ENCODE data around the gene PHACTR2.
"Not testable (repeated sequence)": the region's sequence is repeated elsewhere in the genome, so short reads cannot be mapped to it uniquely, and the experiment has no call there.

Gene PHACTR2

DNA sequence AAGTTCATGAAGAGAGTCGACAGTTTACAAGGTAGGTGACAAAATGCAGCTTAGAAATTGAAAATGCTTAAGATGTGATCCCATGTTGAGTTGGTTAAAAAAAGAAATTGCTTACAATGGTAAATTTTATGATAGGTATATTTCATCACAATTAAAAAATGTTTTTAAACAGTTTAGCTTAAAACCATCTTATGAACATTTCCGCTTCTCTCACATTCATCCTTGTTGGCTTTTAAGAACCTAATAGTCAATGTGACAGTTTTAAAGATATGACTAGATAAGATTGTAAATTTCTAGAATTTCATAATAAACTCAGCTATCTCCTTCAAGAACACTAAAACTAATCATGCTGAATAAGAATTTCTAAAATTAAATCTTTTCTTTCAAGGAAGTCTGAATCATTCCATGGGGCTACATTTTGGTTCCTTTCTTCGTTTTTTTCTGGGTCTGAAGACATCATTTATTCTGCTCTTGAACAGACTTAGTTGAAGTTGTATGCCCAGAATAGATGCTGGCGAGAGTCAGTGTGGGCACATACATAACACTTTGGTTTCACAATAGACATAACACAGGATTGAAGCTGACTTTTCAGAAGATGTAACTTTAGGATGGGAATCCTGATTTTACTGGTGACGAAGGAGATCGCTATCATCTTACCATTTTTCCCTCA lies 129.5 kb downstream of the PHACTR2 start:
- no peak for DNase-seq (ENCODE audit: low read depth)

DNA sequence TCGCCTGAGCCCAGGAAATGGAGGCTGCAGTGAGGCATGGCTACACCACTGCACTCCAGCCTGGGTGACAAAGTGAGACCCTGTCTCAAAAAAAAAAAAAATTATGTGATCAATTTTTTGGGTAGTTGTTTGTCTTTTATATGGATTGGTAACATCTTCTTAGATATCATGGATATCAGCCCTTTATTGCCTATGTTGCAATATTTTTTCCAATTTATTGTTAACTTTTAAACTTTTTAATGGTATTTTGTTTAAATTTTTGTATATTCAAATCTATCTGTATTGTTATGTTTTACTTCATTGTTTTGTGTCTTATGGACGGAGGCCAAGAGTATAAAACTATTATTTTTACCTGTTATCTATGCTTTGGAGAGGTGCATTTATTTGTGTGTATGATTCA lies 133.0 kb downstream of the PHACTR2 start:
- no peak for DNase-seq (ENCODE audit: low read depth)

DNA sequence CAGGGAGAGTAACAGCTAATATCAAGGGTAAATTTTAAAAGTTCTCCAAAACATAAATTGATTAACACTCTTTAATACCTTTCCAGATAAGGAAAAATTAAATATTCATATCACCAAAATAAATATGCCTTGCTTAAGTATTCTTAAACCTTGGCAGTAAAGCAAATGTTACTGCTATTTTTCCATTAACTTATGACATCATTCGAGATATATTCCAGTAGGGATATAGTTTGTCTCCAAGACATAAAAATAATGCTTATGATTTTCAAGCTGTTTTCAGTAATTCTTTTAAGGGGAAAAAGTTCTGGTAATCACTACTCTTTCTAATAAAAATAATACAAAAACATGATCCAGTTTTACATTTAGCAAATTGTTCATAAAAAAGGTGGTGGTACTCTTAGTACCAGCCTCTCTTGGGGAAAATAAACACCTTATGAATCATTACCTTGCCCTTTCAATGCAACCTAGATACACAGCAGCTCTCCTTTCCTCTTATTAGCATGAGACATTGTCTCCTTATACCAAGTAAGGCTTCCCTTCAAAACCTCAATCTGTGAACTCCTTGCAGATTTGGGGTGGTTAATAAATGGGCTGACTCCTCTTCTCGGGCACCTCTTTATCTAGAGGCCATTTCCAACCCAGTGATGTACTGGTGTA lies 133.9 kb downstream of the PHACTR2 start:
- DNase-seq (ENCODE audit: low read depth) = no peak

DNA sequence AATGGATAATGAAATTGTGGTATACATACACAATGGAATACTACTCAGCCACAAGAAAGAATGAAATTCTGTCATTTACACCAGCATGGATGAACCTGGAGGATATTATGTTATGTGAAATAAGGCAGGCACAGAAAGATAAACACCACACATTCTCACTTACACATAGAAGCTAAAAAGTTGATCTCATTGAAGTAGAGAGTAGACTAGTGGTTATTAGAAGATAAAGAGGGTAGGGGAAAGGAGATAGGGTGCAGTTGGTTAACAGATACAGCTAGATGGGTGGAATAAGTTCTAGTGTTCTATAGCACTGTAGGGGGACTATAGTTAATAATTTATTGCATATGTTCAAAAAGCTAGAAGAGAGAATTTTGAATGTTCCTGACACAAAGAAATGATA lies 139.9 kb downstream of the PHACTR2 start:
- no peak for DNase-seq (ENCODE audit: low read depth)

DNA sequence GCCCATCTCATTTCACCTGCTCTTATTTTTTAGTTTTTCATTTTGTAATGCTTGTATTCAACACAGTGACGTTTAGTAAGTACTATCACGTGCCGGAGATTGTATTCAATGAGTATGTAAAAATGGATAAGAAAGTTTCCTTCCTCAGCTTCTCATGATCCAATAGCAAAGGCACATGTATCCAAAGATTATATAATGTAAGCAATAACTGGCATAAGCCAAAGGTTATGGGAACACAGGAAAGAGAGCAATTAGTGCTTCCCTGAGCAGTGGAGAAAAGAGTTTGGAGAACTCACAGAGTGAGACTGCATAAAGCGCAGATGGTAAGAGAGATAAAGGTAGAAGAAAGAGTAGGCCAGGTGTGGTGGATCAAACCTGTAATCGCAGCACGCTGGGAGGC lies 143.6 kb downstream of the PHACTR2 start:
- no peak for DNase-seq (ENCODE audit: low read depth)

DNA sequence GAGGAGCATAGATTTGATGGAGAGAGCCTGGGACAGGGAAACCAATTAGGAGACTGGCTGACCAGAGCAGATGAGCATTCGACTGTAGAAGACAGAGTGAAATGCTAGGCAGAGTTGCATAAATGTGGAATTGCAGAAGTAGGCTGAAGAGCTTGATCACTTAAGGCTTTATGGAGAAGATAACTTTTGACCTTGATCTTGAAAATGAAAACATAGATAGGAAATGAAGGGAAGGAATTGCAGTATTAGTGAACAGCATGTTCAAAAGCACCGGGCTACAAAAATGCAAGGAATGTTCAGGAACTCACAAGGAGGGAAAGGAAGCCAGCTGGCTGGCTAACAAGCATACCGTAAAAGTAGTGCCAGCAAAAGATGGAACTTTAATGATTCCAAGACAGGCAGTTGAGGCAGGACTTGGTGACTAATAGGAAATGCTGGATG lies 144.8 kb downstream of the PHACTR2 start:
- no peak for DNase-seq (ENCODE audit: low read depth)

DNA sequence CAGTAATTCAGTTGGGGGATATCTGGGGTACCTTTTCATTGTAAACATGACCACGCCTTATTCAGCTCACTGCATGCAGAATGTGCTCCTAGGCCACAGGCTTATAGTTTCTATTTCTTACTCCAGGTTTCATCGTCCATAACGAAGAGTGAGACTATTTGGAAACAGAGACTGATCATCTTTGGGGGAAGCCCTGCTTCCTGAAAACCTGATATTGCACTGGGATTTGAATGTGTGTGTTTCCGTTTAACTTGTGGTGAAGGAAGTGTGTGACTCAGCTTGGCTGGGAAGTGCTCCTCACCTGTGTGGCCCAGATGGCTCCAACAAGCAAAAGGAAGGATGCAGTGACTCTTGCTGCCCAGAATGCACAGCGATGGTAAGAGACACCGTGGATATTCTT lies 145.8 kb downstream of the PHACTR2 start:
- DNase-seq (ENCODE audit: low read depth) = no peak

DNA sequence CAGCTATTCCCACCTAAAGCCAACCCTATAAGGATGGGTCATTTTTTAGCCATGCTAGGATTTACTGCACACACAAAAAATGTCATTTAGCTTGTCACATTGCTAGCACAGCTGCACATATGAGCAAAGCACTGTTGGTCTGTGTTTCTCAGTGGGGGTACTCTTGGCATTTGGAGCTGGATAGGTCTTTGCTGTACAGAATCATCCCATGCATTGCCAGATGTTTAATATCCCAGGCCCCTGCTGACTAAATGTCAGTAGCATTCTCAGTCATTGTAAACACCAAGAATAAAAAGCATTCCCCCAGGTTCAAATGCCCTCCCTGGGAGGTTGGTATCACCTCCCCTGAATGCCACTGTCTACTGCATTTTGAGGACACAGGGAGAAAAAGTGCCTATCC lies 150.8 kb downstream of the PHACTR2 start:
- DNase-seq (ENCODE audit: low read depth) = no peak

DNA sequence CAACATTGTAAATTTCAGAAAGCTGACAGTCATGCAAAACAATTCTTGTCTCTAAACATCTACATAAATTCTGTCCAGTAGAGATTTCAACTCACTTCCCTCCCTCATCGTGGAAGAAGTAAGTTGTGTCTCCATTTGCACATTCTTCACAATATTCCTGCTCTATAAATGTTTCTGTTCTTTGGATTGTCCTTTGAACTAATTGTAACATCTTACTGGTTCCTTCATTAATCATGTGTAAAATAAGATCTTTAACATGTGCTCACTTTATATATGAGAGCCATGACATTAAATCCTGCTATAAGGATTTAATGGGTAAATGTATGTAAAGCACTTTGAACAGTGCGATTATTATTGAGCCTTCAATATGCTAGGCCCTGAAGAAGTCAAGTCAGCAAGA lies 158.4 kb downstream of the PHACTR2 start:
- DNase-seq (ENCODE audit: low read depth) = no peak

DNA sequence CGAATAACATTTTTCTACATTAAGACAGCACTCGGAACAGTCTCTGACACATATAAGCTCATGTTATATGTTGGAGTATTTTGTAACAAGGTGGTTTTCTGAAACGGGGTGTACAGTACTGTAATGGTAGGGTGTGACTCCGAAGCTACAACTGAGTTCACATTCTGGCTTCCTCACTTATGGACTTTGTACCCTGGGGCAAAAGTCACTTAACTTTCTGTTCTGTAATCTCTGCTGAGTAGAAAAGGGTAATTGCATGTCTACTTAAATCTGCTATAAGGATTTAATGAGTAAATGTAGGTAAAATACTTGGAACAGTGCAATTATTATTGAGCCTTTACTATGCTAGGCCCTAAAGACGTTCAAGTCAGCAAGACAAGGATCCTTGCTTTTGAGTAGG lies 160.6 kb downstream of the PHACTR2 start:
- DNase-seq (ENCODE audit: low read depth) = no peak

DNA sequence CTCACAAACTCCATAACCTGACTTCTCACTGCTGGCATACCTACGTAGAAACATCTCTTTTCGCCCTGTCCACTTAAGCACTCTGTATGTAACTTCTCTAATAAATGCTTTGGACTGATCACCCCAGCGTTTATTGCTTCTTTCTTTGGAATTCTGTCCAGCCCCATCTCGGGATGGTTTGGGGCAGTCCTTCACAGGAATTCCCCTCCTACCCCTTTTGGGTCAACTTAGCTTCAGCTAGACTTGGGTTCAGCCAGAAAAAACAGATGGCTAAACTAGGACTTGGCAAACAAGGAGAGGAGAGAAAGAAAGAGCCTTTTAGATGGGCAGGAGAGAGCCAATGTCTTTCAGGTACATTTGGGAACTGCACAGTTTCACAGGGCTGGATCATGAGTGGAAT lies 161.4 kb downstream of the PHACTR2 start:
- no peak for DNase-seq (ENCODE audit: low read depth)

DNA sequence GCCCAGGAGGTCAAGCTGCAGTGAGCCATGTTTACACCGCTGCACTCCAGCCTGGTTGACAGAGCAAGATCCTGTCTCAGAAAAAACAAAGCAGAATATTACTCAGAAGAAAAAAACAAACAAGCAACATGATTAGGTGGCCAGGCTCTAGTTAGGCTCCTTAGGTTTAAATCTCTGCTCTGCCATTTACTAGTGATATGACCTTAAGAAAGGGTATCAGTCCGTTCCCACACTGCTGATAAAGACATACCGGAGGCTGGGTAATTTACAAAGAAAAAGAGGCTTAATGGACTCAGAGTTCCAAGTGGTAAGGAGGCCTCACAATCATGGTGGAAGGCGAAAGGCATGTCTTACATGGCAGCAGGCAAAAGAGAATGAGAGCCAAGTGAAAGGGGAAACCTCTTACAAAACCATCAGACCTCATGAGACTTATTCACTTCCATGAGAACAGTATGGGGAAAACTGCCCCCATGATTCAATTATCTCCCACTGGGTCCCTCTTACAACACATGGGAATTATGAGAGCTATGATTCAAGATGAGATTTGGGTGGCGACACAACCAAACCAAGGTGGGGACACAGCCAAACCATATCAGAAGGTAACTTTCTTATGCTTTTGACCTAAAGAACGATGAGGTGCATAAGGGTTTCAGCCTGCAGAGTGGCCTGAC lies 163.0 kb downstream of the PHACTR2 start:
- DNase-seq (ENCODE audit: low read depth) = no peak

DNA sequence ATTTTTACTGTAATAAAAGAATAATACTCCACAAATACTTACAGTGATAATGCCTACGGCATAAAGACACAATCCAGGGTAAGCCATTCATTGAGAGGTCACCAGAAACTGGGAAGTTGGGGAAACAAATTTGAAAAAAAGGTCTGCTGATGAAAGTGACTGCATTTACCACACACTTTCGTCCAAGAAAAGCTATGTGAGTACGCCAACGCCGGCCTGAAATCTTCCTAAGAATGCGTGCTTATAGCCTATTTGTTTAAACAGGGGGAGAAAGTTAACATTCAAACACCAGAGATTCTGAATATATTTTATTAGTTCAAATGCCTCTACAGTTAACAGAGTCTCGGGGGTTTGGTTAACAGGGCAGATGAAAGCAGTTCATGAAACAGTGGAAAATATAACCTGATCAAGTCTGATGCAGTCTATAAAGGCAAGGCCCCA lies 164.7 kb downstream of the PHACTR2 start:
- DNase-seq (ENCODE audit: low read depth) = no peak

DNA sequence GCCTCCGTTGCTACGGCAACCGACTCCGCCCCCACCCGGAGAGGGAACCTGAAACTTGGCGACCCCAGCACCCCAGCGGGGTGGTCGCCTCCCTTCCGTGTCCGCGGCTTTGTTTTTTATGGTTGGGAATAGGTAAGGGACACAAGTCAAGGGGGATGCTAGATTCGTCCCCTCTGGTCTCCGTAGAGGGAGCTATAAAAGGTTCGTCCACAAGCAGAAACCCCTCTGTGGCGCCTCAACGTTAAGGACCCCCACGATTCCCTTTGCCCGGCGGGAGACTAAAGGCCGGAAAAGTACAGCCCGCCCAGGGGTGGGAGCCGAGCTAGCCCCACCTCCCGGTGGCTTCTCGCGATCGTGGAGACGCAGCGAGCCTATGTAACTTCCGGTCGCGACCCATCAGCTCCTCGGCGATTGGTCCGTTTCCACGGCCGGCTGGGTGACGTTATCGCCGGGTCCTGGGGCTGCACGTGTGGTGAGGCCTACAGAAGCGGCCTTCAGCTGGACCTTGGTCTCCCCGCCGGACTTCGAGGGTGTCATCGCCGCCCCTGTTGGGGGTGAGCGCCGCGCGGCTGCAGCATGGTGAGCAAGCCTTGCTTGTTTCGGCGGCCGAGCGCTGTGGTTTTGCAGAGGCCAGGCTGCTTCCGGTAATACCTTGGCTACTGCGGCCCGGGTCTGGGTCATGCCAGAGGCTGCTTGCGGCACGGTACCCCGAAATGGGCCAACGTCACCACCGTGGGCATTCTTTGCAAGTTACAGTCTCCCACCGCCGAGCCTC lies 165.3 kb downstream of the PHACTR2 start, which contains the start of gene LTV1:
Gene LTV1, plus strand, starts transcription at position 437 of the 775 bp plus-strand sequence. Its CDS starts 140 bp downstream, at position 577.
- peak; percentile 85 for DNase-seq (ENCODE audit: low read depth)

DNA sequence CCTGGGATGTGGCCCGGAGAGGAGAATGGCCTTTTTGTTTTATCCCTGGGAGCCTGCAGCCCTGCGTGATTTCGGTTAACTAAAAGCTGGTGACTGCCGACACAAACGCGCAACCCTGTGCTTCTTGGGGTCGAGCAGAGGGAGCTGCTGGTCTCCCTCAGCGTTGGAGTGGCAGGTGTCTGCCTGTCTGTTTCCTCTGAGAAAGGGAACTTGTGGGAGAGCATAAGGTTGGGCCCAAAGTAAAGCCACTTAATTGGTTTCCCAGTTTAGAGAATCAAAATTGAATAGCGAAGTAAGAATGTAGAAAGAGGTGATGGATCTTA lies 165.9 kb downstream of the PHACTR2 start:
- no peak for DNase-seq (ENCODE audit: low read depth)

DNA sequence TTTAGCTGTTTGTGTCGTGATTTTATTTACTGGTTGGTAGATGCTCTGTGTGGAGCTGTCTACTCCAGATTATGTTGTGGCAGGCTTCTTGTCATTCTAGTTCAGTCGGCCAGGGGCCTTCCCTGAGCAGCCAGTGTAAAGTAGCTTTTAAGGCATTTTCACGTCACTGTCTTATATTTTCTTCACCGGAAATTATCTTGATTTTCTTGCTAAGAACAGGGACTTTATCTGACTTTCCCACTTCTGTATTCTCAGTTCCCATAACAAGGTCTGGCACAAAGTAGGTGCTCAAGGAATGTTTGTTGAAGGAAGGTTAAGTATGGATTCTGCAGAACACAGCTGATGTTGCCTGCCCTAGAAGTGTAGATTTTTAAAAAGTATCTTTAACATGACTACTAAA lies 166.2 kb downstream of the PHACTR2 start:
- DNase-seq (ENCODE audit: low read depth) = no peak

DNA sequence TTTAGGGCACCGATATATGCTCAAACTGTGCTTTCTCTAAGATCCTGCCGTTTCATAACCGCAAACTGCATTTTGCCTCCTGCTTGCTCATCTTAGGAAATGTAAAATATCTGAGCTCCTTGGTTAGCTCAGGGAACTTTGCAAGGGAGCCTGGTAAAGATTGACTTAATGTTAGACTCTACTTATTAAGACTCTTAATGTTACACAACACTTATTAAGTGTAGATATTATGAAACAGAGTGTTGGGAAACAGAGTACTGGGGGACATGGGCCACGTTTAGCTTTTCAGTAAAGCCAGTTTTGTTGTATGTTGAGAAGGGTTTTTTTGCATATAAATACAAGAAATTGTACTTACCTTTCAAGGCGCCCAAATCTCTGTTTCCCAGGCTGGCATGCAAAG lies 167.3 kb downstream of the PHACTR2 start:
- no peak for DNase-seq (ENCODE audit: low read depth)

DNA sequence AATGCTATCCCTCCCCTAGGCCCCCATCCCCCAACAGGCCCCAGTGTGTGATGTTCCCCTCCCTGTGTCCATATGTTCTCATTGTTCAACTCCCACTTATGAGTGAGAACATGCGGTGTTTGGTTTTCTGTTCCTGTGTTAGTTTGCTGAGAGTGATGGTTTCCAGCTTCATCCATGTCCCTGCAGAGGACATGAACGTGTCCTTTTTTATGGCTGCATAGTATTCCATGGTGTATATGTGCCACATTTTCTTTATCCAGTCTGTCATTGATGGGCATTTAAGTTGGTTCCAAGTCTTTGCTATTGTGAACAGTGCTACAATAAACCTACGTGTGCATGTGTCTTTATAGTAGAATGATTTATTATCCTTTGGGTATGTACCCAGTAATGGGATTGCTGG lies 173.9 kb downstream of the PHACTR2 start:
- not testable (repeated sequence) for DNase-seq (ENCODE audit: low read depth)

DNA sequence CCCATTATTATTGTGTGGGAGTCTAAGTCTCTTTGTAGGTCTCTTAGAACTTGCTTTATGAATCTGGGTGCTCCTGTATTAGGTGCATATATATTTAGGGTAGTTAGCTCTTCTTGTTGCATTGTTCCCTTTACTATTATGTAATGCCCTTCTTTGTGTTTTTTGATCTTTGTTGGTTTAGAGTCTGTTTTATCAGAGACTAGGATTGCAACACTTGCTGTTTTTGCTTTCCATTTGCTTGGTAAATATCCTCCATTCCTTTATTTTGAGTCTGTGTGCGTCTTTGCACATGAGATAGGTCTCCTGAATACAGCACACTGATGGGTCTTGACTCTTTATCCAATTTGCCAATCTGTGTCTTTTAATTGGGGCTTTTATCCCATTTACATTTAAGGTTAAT lies 177.3 kb downstream of the PHACTR2 start:
- DNase-seq (ENCODE audit: low read depth) = not testable (repeated sequence)

DNA sequence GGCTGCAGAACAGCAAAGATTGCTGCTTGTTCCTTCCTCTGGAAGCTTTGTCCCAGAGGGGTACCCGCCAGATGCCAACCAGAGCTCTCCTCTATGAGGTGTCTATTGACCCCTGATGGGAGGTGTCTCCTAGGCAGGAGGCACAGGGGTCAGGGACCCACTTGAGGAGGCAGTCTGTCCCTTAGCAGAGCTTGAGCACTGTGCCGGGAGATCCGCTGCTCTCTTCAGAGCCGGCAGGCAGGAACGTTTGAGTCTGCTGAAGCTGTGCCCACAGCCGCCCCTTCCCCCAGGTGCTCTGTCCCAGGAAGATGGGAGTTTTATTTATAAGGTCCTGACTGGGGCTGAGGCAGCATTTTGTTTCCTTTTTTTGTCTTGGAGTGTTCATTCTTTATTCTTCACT lies 179.0 kb downstream of the PHACTR2 start:
- not testable (repeated sequence) for DNase-seq (ENCODE audit: low read depth)

DNA sequence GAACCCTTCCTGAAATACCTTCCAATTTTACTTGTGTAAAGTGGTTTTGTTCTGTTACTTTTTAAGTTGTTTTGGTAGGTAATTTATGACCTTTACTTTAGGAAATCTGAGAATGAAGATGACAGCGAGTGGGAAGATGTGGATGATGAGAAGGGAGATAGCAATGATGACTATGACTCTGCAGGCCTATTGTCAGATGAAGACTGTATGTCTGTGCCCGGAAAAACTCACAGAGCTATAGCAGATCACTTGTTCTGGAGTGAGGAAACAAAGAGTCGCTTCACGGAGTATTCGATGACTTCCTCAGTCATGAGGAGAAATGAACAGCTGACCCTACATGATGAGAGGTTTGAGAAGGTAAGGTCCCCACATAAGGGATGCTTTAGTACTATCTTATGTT lies 179.9 kb downstream of the PHACTR2 start:
- DNase-seq (ENCODE audit: low read depth) = no peak

DNA sequence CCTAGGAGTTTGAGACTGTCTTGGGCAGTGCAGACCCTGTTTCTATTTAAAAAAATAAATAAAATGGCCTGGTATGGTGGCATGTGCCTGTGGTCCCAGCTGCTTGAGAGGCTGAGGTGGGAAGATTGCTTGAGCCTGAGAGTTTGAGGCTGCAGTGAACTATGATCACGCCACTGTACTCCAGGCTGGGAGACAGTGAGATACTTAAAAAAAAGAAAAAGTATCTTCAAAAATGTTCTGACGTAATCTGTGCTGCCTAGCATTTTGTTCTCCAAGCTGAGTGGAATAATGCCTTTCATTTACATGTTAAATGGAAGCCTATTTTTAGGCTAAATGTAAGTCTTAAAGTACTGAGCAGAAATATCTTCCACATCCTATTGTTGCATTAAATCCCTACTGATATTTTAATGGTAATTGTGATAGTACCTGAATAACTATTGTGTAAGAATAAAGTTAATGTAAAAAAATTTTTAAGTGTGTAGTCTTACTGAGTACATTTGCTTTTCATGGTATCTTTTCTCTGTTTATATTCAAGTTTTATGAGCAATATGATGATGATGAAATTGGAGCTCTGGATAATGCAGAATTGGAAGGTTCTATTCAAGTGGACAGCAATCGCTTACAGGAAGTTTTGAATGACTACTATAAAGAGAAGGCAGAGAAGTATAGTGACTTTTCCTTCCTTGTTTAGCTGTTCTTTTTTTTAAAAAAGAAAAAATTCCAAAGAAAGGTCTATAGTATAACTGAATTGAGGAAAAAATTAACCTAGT lies 182.3 kb downstream of the PHACTR2 start:
- no peak for DNase-seq (ENCODE audit: low read depth)
